ENCODE measurements around the gene UBE2R2. TPM values are rescaled to one million over a fixed set of nuclear protein-coding genes. Genes with fewer than 3 reads are reported as not detected.

The UBE2R2 gene
- total RNA-seq: 36.7 TPM

GRCh38 chr9:33816327-33817252, at the start of gene UBE2R2:
UBE2R2 (plus strand) TSS chr9:33817160; CDS start chr9:33817758, 598 bp downstream.

GRCh38 chr9:33795281-33795680, 21.7 kb upstream of the UBE2R2 start, which contains the start of gene PRSS3:
PRSS3 (plus strand) TSS chr9:33795561; CDS start chr9:33795574, 13 bp downstream.

Other genes with a start within 250 kb of the UBE2R2 start
- not detected for gene PRSS3, start 21.6 kb upstream of the UBE2R2 start, total RNA-seq
- gene UBAP2, start 231.7 kb downstream of the UBE2R2 start, total RNA-seq: 43.2 TPM